HG03097 (cell line): ENCODE data around the gene DDTL.

Experiments
- ATAC-seq: cut with Tn5 transposase; IDR thresholded peaks from one replicate; pipeline ENCODE4 v1.9.1; 2021; ENCODE audit not compliant: unreplicated experiment, low FRiP score

The DDTL gene

GRCh38 chr22:24003887-24004286, 37.2 kb downstream of the DDTL start:
- no peak for ATAC-seq

- ATAC-seq = no peak
Observed at GRCh38 chr22:24005201-24005600, 38.5 kb downstream of the DDTL start, which contains the start of gene GSTT4. Gene GSTT4, minus strand, starts transcription at chr22:24005453. Its CDS starts 97 bp downstream, at chr22:24005356.

DNA sequence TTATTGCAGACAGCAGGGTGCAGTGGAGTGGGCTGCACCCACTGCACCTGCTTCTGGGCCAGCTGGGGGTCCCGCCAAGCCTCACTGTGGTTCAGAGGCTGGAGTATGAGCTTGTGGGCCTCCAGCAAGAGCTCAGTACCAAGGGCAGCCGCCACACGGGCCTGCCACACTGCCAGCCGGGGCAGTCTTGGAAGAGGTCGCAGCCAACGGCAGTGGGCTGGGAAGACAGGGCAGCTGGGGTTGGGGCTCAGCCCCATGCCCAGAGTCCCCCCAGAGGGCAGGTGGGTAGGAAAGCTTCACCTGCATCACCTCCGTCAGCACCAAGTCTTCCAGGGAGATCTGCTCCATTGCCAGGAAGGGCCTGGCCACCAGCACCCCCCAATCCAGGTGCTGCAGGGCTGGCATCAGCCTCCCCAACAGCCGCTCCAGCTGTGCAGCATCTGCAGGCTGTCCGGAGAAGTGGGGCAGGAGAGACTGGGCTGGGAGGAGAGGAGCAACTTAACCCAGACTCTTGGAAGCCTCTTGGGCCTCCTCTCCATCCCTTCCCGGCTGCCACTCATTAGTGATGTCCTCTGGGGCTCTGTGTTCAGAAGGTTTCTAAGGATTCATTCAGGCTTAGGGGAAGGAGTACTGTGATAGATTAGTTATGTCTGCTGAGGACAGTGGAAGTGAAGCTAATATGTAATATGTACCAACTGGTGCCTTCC, 39.7 kb downstream of the DDTL start:
- no peak for ATAC-seq

DNA sequence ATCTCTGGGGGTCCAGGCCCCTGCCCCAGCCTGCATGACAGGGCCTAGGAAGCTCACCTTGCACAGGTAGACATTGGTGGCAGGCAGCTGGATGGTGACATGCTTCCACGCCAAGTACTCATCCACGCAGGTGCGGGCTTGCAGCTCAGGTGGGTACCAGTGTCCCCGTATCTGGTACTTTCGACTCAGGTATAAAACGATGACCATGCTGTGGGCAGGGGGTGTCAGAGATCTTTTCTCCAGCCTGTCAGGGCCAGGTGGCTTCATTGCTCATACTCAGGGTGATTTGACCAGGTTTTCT, 40.2 kb downstream of the DDTL start:
- no peak for ATAC-seq

- ATAC-seq = no peak
Observed at GRCh38 chr22:24007253-24008021, 40.7 kb downstream of the DDTL start.

DNA sequence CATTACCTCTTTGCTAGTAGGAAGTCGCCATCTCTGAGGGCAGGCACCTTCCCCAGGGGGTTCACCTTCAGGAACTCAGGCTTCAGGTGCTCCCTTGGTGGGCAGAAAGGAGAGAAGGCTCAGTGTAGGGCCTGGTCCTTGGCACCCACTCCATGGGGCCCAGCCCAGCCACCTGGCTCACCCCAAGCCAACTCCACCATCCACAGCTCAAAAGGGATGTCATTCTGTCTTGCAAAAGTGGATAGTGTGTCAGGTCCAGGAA, 41.3 kb downstream of the DDTL start:
- no peak for ATAC-seq

GRCh38 chr22:24008381-24009226, 41.9 kb downstream of the DDTL start:
- no peak for ATAC-seq

DNA sequence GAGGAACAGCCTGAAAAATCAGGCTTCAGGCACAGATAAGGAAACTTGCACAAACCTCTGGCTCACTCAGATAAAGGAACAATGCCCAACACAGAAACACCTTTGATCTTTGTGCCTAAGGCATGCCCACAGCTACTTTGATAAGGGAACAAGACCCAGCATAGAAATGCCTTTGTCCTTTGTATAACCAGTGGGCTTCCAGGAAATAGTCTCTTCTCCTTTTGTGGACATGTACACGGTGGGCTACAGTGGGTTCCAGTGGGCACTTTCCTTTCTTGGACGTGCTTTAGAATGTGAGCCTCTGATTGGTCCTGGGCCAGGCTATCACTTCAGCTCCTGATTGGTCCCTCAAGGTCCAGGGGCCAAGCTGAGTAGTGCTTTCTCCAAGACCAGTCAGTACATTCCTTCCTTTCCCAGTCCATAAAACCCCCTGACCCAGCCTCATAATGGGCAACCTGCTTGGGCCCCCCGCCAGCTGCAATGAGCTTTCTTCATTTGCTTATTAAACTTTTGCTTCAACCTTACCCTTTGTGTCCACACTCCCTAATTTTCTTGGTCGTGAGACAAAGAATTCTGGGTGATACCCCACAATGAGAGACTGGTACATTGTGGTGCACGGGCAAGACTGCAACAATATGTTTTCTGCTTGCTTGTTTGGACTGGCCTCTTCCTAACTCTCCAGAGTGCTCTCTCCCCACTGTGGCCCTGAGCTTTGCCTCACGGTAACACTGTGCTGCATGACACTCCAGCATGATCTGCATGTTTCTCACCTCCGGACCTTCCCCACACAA, 42.7 kb downstream of the DDTL start:
- ATAC-seq = no peak

DNA sequence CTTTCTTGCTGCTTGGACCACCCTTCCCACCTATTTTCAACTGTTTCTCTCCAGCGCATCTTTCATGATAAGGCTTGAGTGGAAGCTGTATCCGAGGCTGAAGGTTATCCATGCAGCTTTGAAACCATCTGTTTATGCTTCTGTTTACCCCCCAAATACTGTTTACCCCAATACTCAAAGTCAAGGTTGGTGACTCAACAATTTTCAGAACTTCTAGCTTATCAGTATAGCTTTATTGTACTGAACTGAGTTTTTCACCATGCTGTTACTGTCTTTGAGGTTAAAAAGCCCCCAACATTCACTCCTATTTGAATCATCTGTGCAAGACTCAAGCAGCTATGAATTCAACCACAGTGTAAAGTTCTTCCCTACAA, 43.3 kb downstream of the DDTL start:
- ATAC-seq = no peak

DNA sequence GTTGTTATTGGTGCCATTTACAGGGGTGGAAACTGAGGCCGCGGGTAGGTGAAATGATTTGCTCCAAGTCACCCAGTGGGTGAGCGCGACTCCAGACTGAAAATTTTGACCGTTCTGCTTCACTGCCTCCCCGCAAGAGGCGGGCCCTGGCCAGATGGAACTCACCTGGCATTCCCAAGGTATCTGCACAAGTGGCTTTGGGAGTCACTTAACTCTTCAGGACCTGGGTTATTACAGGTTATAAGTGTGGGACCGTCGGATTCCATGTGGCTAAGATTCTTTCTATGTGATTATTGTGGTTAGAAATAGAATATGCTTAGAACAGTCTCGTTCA, 45.0 kb downstream of the DDTL start:
- ATAC-seq = peak; percentile 18

- ATAC-seq = no peak
Observed at GRCh38 chr22:24016156-24016555, 49.5 kb downstream of the DDTL start.

GRCh38 chr22:24021304-24021703, 54.6 kb downstream of the DDTL start:
- ATAC-seq = no peak
